SK-N-SH treated with all-trans-retinoic acid at 6 μM for 48 hours (cell line): Measurements from ENCODE around the gene IQUB.

ENCODE experiments used
- ATAC-seq: fragments of 200-7000 bp; cut with Tn5 transposase; 3 replicates; pipeline ENCODE4 v1.9.1; 2020; ENCODE audit warnings: mild to moderate bottlenecking, moderate library complexity
- ARNTL ChIP-seq: fragments of 450-650 bp; formaldehyde crosslinking; IDR thresholded peaks from 2 replicates; pipeline ENCODE4 v1.5.0; 2020; ENCODE audit warnings: low read depth, mild to moderate bottlenecking, moderate library complexity, borderline replicate concordance
- BACH2 ChIP-seq: fragments of 250-450 bp; sonication (Bioruptor Pico); IDR thresholded peaks from 2 replicates; pipeline ENCODE4 v1.9.0; 2021; ENCODE audit warnings: mild to moderate bottlenecking, borderline replicate concordance
- CSDC2 ChIP-seq: fragments of 250-450 bp; sonication (Bioruptor Pico); IDR thresholded peaks from 2 replicates; pipeline ENCODE4 v1.5.0; 2020; ENCODE audit warnings: mild to moderate bottlenecking, moderate library complexity
- ESRRG ChIP-seq: fragments of 250-450 bp; sonication (Bioruptor Pico); IDR thresholded peaks from 2 replicates; pipeline ENCODE4 v1.6.1; 2021; ENCODE audit warnings: mild to moderate bottlenecking
- GLIS3 ChIP-seq: fragments of 250-450 bp; sonication (Bioruptor Pico); IDR thresholded peaks from 2 replicates; pipeline ENCODE4 v1.5.0; 2020; ENCODE audit warnings: mild to moderate bottlenecking, moderate library complexity
- ISL1 ChIP-seq: fragments of 250-450 bp; sonication (Bioruptor Pico); IDR thresholded peaks from 2 replicates; pipeline ENCODE4 v2.1.2; 2022; ENCODE audit warnings: mild to moderate bottlenecking, moderate library complexity
- OSR1 ChIP-seq: fragments of 250-450 bp; sonication (Bioruptor Pico); IDR thresholded peaks from 2 replicates; pipeline ENCODE4 v1.8.0; 2022; ENCODE audit warnings: moderate library complexity, mild to moderate bottlenecking, inconsistent platforms
- PPARA ChIP-seq: fragments of 250-450 bp; sonication (Bioruptor Pico); IDR thresholded peaks from 2 replicates; pipeline ENCODE4 v1.5.0; 2020; ENCODE audit warnings: mild to moderate bottlenecking, borderline replicate concordance
- RARB ChIP-seq: fragments of 250-450 bp; sonication (Bioruptor Pico); IDR thresholded peaks from 2 replicates; pipeline ENCODE4 v1.8.0; 2021; ENCODE audit warnings: mild to moderate bottlenecking, moderate library complexity
- SNAI2 ChIP-seq: fragments of 250-450 bp; sonication (Bioruptor Pico); IDR thresholded peaks from 2 replicates; pipeline ENCODE4 v1.5.0; 2020; ENCODE audit warnings: mild to moderate bottlenecking, moderate library complexity
- TCF4 ChIP-seq: fragments of 250-450 bp; sonication (Bioruptor Pico); IDR thresholded peaks from 2 replicates; pipeline ENCODE4 v1.8.0; 2021; ENCODE audit warnings: mild to moderate bottlenecking, moderate library complexity, borderline replicate concordance
- TOX ChIP-seq: fragments of 250-450 bp; sonication (Bioruptor Pico); IDR thresholded peaks from 2 replicates; pipeline ENCODE4 v1.8.0; 2021; ENCODE audit warnings: mild to moderate bottlenecking, moderate library complexity, borderline replicate concordance
- ZC3H10 ChIP-seq: fragments of 250-450 bp; sonication (Bioruptor Pico); IDR thresholded peaks from 2 replicates; pipeline ENCODE4 v1.5.1; 2021; ENCODE audit warnings: mild to moderate bottlenecking, moderate library complexity
- ZFP3 ChIP-seq: fragments of 250-450 bp; sonication (Bioruptor Pico); IDR thresholded peaks from 2 replicates; pipeline ENCODE4 v1.5.0; 2020; ENCODE audit warnings: mild to moderate bottlenecking, moderate library complexity
- ZFP30 ChIP-seq: fragments of 450-650 bp; formaldehyde crosslinking; IDR thresholded peaks from 2 replicates; pipeline ENCODE4 v1.5.0; 2022; ENCODE audit warnings: mild to moderate bottlenecking, moderate library complexity
- ZNF565 ChIP-seq: fragments of 450-650 bp; formaldehyde crosslinking; conservative IDR thresholded peaks from 2 replicates; pipeline ENCODE4 v1.5.0; 2020; ENCODE audit warnings: low read depth, mild to moderate bottlenecking, moderate library complexity
- ZNF70 ChIP-seq: fragments of 450-650 bp; formaldehyde crosslinking; IDR thresholded peaks from 2 replicates; pipeline ENCODE4 v1.5.0; 2020; ENCODE audit warnings: mild to moderate bottlenecking, moderate library complexity
- ZNF8 ChIP-seq: fragments of 450-650 bp; formaldehyde crosslinking; IDR thresholded peaks from 2 replicates; pipeline ENCODE4 v1.5.0; 2020; ENCODE audit warnings: mild to moderate bottlenecking, moderate library complexity
- TF ChIP-seq, protein P1 (sequence below): fragments of 250-450 bp; sonication (Bioruptor Pico); IDR thresholded peaks from 2 replicates; pipeline ENCODE4 v1.5.1; 2021; ENCODE audit warnings: mild to moderate bottlenecking, moderate library complexity
- TF ChIP-seq, protein P2 (sequence below): fragments of 250-450 bp; sonication (Bioruptor Pico); IDR thresholded peaks from 2 replicates; pipeline ENCODE4 v1.5.1; 2020; ENCODE audit warnings: low read depth, mild to moderate bottlenecking, moderate library complexity
- TF ChIP-seq, protein P3 (sequence below): fragments of 250-450 bp; sonication (Bioruptor Pico); IDR thresholded peaks from 2 replicates; pipeline ENCODE4 v1.8.0; 2021; ENCODE audit warnings: low read depth, mild to moderate bottlenecking, moderate library complexity, borderline replicate concordance
- TF ChIP-seq, protein P4 (sequence below): fragments of 250-450 bp; sonication (Bioruptor Pico); IDR thresholded peaks from 2 replicates; pipeline ENCODE4 v1.8.0; 2020; ENCODE audit warnings: mild to moderate bottlenecking, moderate library complexity, borderline replicate concordance

Gene IQUB

DNA sequence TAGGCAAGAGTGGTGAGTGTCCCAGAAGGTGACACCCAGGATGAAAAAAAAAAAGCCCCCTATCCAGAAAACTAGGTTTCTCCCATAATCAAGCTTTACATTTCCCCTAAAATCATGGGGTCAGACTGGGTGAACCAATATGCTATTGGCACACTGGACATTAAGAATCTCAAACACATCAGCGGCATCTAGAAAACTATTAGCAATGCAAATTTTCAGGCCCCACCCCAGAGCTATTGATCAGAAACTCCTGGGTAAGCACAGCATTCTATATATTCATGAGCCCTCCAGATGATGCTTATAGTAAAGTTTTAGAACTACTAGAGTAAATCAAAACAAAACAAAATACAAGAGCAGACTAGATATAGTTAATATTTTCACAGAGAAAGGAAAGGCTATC lies 36.4 kb downstream of the IQUB start:
- TF ChIP-seq SNAI2 (CRISPR knock-in tag): no peak
- no peak for TF ChIP-seq ESRRG (CRISPR knock-in tag)
- TF ChIP-seq TOX: no peak
- no peak for ATAC-seq

DNA sequence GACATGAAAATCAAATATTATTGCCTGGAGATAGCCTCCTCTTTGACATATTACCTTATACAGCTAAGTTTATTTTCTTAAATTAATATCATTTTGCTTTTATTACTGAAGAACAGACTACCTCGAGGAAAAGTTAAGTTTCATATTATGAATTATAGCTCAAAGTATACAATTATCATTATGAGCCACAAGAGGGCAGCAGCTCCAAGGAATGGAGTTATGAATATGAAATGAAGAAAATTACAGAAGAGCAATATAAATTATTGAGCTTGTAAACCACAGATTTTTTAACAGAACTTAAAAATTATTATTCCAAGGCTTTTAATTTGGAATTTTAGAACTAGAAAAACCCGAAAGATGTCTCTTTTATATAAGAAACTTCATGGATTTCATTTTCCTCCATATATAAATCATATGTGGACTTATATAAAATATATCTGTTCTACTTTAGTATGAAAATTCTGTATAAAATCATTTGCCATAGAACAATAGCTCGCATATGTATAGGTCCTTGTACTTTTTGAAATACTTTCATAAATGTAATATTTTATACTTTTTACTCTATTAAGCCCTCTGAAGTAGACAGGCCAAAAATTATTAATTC lies 40.1 kb downstream of the IQUB start:
- no peak for TF ChIP-seq CSDC2 (CRISPR knock-in tag)
- TF ChIP-seq ZFP30 (CRISPR knock-in tag): no peak
- TF ChIP-seq ARNTL (CRISPR knock-in tag): no peak
- TF ChIP-seq SNAI2 (CRISPR knock-in tag): no peak
- no peak for TF ChIP-seq OSR1
- no peak for TF ChIP-seq BACH2
- no peak for TF ChIP-seq TCF4 (CRISPR knock-in tag)
- no peak for TF ChIP-seq TOX
- no peak for TF ChIP-seq GLIS3
- no peak for TF ChIP-seq ZFP3 (CRISPR knock-in tag)
- TF ChIP-seq, protein P1, sequence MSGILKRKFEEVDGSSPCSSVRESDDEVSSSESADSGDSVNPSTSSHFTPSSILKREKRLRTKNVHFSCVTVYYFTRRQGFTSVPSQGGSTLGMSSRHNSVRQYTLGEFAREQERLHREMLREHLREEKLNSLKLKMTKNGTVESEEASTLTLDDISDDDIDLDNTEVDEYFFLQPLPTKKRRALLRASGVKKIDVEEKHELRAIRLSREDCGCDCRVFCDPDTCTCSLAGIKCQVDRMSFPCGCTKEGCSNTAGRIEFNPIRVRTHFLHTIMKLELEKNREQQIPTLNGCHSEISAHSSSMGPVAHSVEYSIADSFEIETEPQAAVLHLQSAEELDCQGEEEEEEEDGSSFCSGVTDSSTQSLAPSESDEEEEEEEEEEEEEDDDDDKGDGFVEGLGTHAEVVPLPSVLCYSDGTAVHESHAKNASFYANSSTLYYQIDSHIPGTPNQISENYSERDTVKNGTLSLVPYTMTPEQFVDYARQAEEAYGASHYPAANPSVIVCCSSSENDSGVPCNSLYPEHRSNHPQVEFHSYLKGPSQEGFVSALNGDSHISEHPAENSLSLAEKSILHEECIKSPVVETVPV (CRISPR knock-in tag): no peak
- TF ChIP-seq ZC3H10 (CRISPR knock-in tag): no peak
- TF ChIP-seq, all 23 proteins: peak for 0
- ATAC-seq: peak; percentile 79

DNA sequence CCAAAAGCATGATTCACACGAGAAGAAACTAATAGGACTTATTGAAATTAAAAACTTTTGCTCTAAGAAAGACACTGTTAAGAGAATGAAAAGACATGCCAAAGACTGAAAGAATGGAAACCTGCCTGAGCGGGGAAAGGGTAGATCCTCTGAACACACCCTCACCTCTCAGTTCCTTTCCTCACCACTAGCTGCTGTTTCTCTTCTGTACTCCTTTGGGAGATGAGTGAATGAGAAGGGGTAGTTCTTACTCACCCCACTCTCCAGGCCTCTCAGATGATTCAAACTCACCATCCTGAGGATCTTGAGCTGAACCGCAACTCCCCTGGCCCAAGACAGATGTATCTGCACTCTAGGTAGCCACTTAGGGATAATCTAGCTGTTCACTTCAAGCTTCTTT lies 41.9 kb downstream of the IQUB start:
- no peak for TF ChIP-seq ARNTL (CRISPR knock-in tag)
- TF ChIP-seq, protein P2, sequence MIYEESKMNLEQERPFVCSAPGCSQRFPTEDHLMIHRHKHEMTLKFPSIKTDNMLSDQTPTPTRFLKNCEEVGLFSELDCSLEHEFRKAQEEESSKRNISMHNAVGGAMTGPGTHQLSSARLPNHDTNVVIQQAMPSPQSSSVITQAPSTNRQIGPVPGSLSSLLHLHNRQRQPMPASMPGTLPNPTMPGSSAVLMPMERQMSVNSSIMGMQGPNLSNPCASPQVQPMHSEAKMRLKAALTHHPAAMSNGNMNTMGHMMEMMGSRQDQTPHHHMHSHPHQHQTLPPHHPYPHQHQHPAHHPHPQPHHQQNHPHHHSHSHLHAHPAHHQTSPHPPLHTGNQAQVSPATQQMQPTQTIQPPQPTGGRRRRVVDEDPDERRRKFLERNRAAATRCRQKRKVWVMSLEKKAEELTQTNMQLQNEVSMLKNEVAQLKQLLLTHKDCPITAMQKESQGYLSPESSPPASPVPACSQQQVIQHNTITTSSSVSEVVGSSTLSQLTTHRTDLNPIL (CRISPR knock-in tag): no peak
- no peak for TF ChIP-seq PPARA (CRISPR knock-in tag)
- no peak for TF ChIP-seq ZNF8 (CRISPR knock-in tag)
- TF ChIP-seq ZFP30 (CRISPR knock-in tag): no peak
- TF ChIP-seq, protein P3, sequence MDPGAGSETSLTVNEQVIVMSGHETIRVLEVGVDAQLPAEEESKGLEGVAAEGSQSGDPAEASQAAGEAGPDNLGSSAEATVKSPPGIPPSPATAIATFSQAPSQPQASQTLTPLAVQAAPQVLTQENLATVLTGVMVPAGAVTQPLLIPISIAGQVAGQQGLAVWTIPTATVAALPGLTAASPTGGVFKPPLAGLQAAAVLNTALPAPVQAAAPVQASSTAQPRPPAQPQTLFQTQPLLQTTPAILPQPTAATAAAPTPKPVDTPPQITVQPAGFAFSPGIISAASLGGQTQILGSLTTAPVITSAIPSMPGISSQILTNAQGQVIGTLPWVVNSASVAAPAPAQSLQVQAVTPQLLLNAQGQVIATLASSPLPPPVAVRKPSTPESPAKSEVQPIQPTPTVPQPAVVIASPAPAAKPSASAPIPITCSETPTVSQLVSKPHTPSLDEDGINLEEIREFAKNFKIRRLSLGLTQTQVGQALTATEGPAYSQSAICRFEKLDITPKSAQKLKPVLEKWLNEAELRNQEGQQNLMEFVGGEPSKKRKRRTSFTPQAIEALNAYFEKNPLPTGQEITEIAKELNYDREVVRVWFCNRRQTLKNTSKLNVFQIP (CRISPR knock-in tag): no peak
- TF ChIP-seq ZNF565 (CRISPR knock-in tag): no peak
- TF ChIP-seq ZNF70 (CRISPR knock-in tag): no peak
- no peak for TF ChIP-seq ZC3H10 (CRISPR knock-in tag)
- TF ChIP-seq SNAI2 (CRISPR knock-in tag): no peak
- TF ChIP-seq ISL1: no peak
- TF ChIP-seq, protein P4, sequence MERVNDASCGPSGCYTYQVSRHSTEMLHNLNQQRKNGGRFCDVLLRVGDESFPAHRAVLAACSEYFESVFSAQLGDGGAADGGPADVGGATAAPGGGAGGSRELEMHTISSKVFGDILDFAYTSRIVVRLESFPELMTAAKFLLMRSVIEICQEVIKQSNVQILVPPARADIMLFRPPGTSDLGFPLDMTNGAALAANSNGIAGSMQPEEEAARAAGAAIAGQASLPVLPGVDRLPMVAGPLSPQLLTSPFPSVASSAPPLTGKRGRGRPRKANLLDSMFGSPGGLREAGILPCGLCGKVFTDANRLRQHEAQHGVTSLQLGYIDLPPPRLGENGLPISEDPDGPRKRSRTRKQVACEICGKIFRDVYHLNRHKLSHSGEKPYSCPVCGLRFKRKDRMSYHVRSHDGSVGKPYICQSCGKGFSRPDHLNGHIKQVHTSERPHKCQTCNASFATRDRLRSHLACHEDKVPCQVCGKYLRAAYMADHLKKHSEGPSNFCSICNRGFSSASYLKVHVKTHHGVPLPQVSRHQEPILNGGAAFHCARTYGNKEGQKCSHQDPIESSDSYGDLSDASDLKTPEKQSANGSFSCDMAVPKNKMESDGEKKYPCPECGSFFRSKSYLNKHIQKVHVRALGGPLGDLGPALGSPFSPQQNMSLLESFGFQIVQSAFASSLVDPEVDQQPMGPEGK: no peak
- TF ChIP-seq, protein P1 (CRISPR knock-in tag): no peak
- no peak for TF ChIP-seq ZFP3 (CRISPR knock-in tag)
- no peak for TF ChIP-seq RARB (CRISPR knock-in tag)
- TF ChIP-seq CSDC2 (CRISPR knock-in tag): no peak
- peak; percentile 65; the same call in 2 of the 3 replicates for ATAC-seq

DNA sequence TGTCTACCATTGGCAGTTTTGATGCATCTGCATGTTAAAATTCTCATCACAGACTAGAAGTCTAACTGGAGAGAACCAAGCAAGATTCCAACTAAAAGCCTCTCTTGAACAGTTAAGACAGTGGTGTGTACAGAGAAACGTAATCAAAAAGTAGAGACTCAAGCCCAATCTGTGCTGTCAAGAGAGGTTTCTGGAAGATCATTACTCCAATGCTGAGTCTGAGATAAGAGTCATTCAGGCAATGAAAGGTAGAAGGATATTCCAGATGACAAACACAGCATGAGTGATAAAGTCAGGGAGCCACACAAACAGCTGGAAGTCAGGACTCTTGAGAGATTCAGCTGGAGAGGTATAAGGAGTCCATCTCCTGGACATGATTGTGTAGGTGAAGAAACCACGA lies 48.7 kb downstream of the IQUB start:
- ATAC-seq: no peak
- TF ChIP-seq PPARA (CRISPR knock-in tag) (no peak), CSDC2 (CRISPR knock-in tag) (no peak), ZNF565 (CRISPR knock-in tag) (no peak), RARB (CRISPR knock-in tag) (no peak), TCF4 (CRISPR knock-in tag) (no peak), SNAI2 (CRISPR knock-in tag) (no peak), OSR1 (no peak), ESRRG (CRISPR knock-in tag) (no peak), ARNTL (CRISPR knock-in tag) (no peak), TOX (no peak), ZNF70 (CRISPR knock-in tag) (no peak), ISL1 (no peak), ZFP3 (CRISPR knock-in tag) (no peak), ZC3H10 (CRISPR knock-in tag) (no peak)
- TF ChIP-seq, protein P4: no peak
- TF ChIP-seq, protein P1 (CRISPR knock-in tag): no peak
